Activated T-helper 2 cell treated with anti-CD3 and anti-CD28 coated beads, Interferon-gamma antibody, Interleukin-2, Interleukin-4, amounts not matched to agents 10 μg/mL and 5 μg/mL and 100 μg/mL, durations not matched to agents 14 hours and 24 hours and 36 hours (primary cell): ENCODE results near the gene CHST6. TPM values are rescaled to one million over a fixed set of nuclear protein-coding genes. Genes with fewer than 3 reads are reported as not detected.

Experiments
- DNase-seq: peaks from one replicate; pipeline ENCODE4 v3.0.0; 2021; ENCODE audit warnings: low spot score
- H3K27ac Mint-ChIP-seq: one replicate; pipeline ENCODE4 v1.8.0; 2021; ENCODE audit warnings: mixed read lengths
- H3K27me3 Mint-ChIP-seq: one replicate; pipeline ENCODE4 v1.8.0; 2021; ENCODE audit warnings: low read depth, mixed read lengths
- H3K36me3 Mint-ChIP-seq: one replicate; pipeline ENCODE4 v1.8.0; 2021; ENCODE audit warnings: low read depth, mixed read lengths
- H3K4me1 Mint-ChIP-seq: one replicate; pipeline ENCODE4 v1.8.0; 2021; ENCODE audit warnings: low read depth, mixed read lengths
- H3K4me3 Mint-ChIP-seq: one replicate; pipeline ENCODE4 v1.8.0; 2021; ENCODE audit warnings: low read depth, mild to moderate bottlenecking, moderate library complexity, mixed read lengths
- H3K9me3 Mint-ChIP-seq: one replicate; pipeline ENCODE4 v1.8.0; 2021; ENCODE audit warnings: mixed read lengths
- intact Hi-C: fragments of 100-400 bp; cut with micrococcal nuclease; formaldehyde crosslinking; loops from one replicate; pipeline ENCODE4 v1.15.1; 2023
- total RNA-seq: library from RNA; stranded (reverse); gene quantifications from 2 replicates; pipeline ENCODE4 v1.2.3, GENCODE V29; 2022

CHST6 gene
- total RNA-seq, 1 donor from 2014 or later: not detected

GRCh38 chr16:75497558-75497957 lies 2.3 kb upstream of the CHST6 start:
- intact Hi-C loops: no loop called here
- Mint-ChIP-seq H3K4me1 (peaks cover 2% of the 10 kb centered on the region), H3K9me3 (no peaks in the 10 kb centered on the region), H3K27ac (no peak overlapping the region), H3K36me3 (no peaks in the 10 kb centered on the region), H3K4me3 (no peak overlapping the region), H3K27me3 (peaks cover 32% of the 10 kb centered on the region)
- DNase-seq: no peak

- Mint-ChIP-seq H3K9me3 (no peaks in the 10 kb centered on the region), H3K4me1 (peaks cover 2% of the 10 kb centered on the region), H3K4me3 (no peak overlapping the region), H3K36me3 (no peaks in the 10 kb centered on the region), H3K27me3 (peaks cover 29% of the 10 kb centered on the region), H3K27ac (no peak overlapping the region)
- intact Hi-C loops: no loop called here
- no peak for DNase-seq
Measured at GRCh38 chr16:75494661-75495075, 573 bp downstream of the CHST6 start.

- Mint-ChIP-seq H3K4me1 (peaks cover 2% of the 10 kb centered on the region), H3K9me3 (no peaks in the 10 kb centered on the region), H3K36me3 (no peaks in the 10 kb centered on the region), H3K4me3 (no peak overlapping the region), H3K27ac (no peak overlapping the region), H3K27me3 (peaks cover 27% of the 10 kb centered on the region)
- intact Hi-C loops: no loop called here
- no peak for DNase-seq
Measured at GRCh38 chr16:75494184-75494583, 1.1 kb downstream of the CHST6 start.

- DNase-seq: no peak
- H3K36me3 Mint-ChIP-seq: no peaks in the 10 kb centered on the region
- peaks cover 2% of the 10 kb centered on the region for H3K4me1 Mint-ChIP-seq
- H3K27ac Mint-ChIP-seq: no peak overlapping the region
- H3K27me3 Mint-ChIP-seq: peaks cover 17% of the 10 kb centered on the region
- intact Hi-C loops: no loop called here
- no peak overlapping the region for H3K4me3 Mint-ChIP-seq
- H3K9me3 Mint-ChIP-seq: no peaks in the 10 kb centered on the region
Measured at GRCh38 chr16:75491876-75492275, 3.4 kb downstream of the CHST6 start.

GRCh38 chr16:75488322-75488721 lies 6.9 kb downstream of the CHST6 start:
- Mint-ChIP-seq H3K27ac (no peak overlapping the region), H3K4me3 (no peak overlapping the region), H3K9me3 (no peaks in the 10 kb centered on the region), H3K27me3 (peaks cover 3% of the 10 kb centered on the region), H3K4me1 (no peaks in the 10 kb centered on the region), H3K36me3 (no peaks in the 10 kb centered on the region)
- intact Hi-C loops: no loop called here
- DNase-seq: no peak

- Mint-ChIP-seq H3K4me3 (no peak overlapping the region), H3K36me3 (no peaks in the 10 kb centered on the region), H3K27me3 (no peaks in the 10 kb centered on the region), H3K4me1 (no peaks in the 10 kb centered on the region), H3K27ac (no peak overlapping the region), H3K9me3 (no peaks in the 10 kb centered on the region)
- DNase-seq: no peak
- intact Hi-C loops: no loop called here
Measured at GRCh38 chr16:75486676-75487313, 8.4 kb downstream of the CHST6 start.

- no peak for DNase-seq
- intact Hi-C loops: no loop called here
- no peaks in the 10 kb centered on the region for H3K9me3 Mint-ChIP-seq
- H3K36me3 Mint-ChIP-seq: no peaks in the 10 kb centered on the region
- no peaks in the 10 kb centered on the region for H3K4me1 Mint-ChIP-seq
- H3K27me3 Mint-ChIP-seq: no peaks in the 10 kb centered on the region
- no peak overlapping the region for H3K4me3 Mint-ChIP-seq
- H3K27ac Mint-ChIP-seq: no peak overlapping the region
Measured at GRCh38 chr16:75486014-75486675, 9.1 kb downstream of the CHST6 start.

GRCh38 chr16:75485230-75486013 lies 9.8 kb downstream of the CHST6 start:
- Mint-ChIP-seq H3K27ac (no peak overlapping the region), H3K9me3 (no peaks in the 10 kb centered on the region), H3K4me3 (no peak overlapping the region), H3K4me1 (no peaks in the 10 kb centered on the region), H3K27me3 (no peaks in the 10 kb centered on the region), H3K36me3 (no peaks in the 10 kb centered on the region)
- intact Hi-C loops: no loop called here
- no peak for DNase-seq

GRCh38 chr16:75483222-75483621 lies 12.0 kb downstream of the CHST6 start:
- Mint-ChIP-seq H3K4me1 (no peaks in the 10 kb centered on the region), H3K9me3 (no peaks in the 10 kb centered on the region), H3K27ac (no peak overlapping the region), H3K27me3 (no peaks in the 10 kb centered on the region), H3K36me3 (no peaks in the 10 kb centered on the region), H3K4me3 (no peak overlapping the region)
- intact Hi-C loops: no loop called here
- no peak for DNase-seq

GRCh38 chr16:75482434-75483205 lies 12.6 kb downstream of the CHST6 start:
- no peaks in the 10 kb centered on the region for H3K36me3 Mint-ChIP-seq
- H3K27ac Mint-ChIP-seq: no peak overlapping the region
- no peak for DNase-seq
- no peak overlapping the region for H3K4me3 Mint-ChIP-seq
- no peaks in the 10 kb centered on the region for H3K9me3 Mint-ChIP-seq
- intact Hi-C loops: no loop called here
- H3K4me1 Mint-ChIP-seq: no peaks in the 10 kb centered on the region
- peaks cover 5% of the 10 kb centered on the region for H3K27me3 Mint-ChIP-seq

- no peaks in the 10 kb centered on the region for H3K36me3 Mint-ChIP-seq
Measured at GRCh38 chr16:75481475-75481874, 13.8 kb downstream of the CHST6 start.

GRCh38 chr16:75479421-75479990 lies 15.7 kb downstream of the CHST6 start:
- Mint-ChIP-seq H3K4me1 (no peaks in the 10 kb centered on the region), H3K27ac (no peak overlapping the region), H3K27me3 (peaks cover 5% of the 10 kb centered on the region), H3K9me3 (no peaks in the 10 kb centered on the region), H3K4me3 (no peak overlapping the region), H3K36me3 (no peaks in the 10 kb centered on the region)
- DNase-seq: no peak
- intact Hi-C loops: no loop called here

More at GRCh38 chr16:75481475-75481874, 13.8 kb downstream of the CHST6 start:
- no peaks in the 10 kb centered on the region for H3K9me3 Mint-ChIP-seq
- intact Hi-C loops: no loop called here
- no peak for DNase-seq
- H3K4me1 Mint-ChIP-seq: no peaks in the 10 kb centered on the region
- H3K27me3 Mint-ChIP-seq: peaks cover 5% of the 10 kb centered on the region
- no peak overlapping the region for H3K4me3 Mint-ChIP-seq
- no peak overlapping the region for H3K27ac Mint-ChIP-seq
